ENCODE data around the gene PTPRN2. TPM values are rescaled to one million over a fixed set of nuclear protein-coding genes. Genes with fewer than 3 reads are reported as not detected.
"Not testable (repeated sequence)": the region's sequence is repeated elsewhere in the genome, so short reads cannot be mapped to it uniquely, and the experiment has no call there.

The PTPRN2 gene
- total RNA-seq, 2 experiments from 2014 or later, result 0.70 TPM; not detected in 1

GRCh38 chr7:158387546-158387891, 200.1 kb downstream of the PTPRN2 start:
- intact Hi-C loops (cut with micrococcal nuclease; ENCODE audit: unreplicated experiment), result no loop called here
- no peaks in the 10 kb centered on the region for H3K9me3 ChIP-seq (ENCODE audit: low read length)
- DNase-seq (ENCODE audit: low spot score), result no peak
- BruUV-seq (replicated peaks), result no TSS peak
- ChIA-PET POLR2A (no interaction called here), CTCF (ENCODE audit: unreplicated experiment) (no interaction called here)
- no peak overlapping the region for H3K4me3 ChIP-seq (ENCODE audit: low read depth, low read length, poor library complexity, severe bottlenecking)
- H3K79me2 ChIP-seq (ENCODE audit: insufficient read depth, low read depth, low read length), result no peaks in the 10 kb centered on the region
- no peaks in the 10 kb centered on the region for H3K36me3 ChIP-seq (ENCODE audit: insufficient read depth, low read length)
- TF ChIP-seq CTCF (conservative IDR thresholded peaks at IDR 0.05; ENCODE audit: low read length), result no peak
- no peak for TF ChIP-seq EZH2phosphoT487 (IDR thresholded peaks at IDR 0.05; ENCODE audit: borderline replicate concordance, low read depth, low read length)
- H3K9me2 ChIP-seq (ENCODE audit: insufficient read depth, low read length), result no peaks in the 10 kb centered on the region
- H2AFZ ChIP-seq (ENCODE audit: low read length), result no peak overlapping the region
- H3K27ac ChIP-seq (ENCODE audit: low read depth, low read length, poor library complexity, severe bottlenecking), result no peak overlapping the region
- no peaks in the 10 kb centered on the region for H3K4me1 ChIP-seq (ENCODE audit: insufficient read depth, low read length, poor library complexity, severe bottlenecking)
- H3K4me2 ChIP-seq (ENCODE audit: low read length), result no peak overlapping the region
- H4K20me1 ChIP-seq (ENCODE audit: insufficient read depth, low read length), result no peaks in the 10 kb centered on the region

GRCh38 chr7:158386866-158387545, 200.6 kb downstream of the PTPRN2 start:
- H3K36me3 ChIP-seq (ENCODE audit: insufficient read depth, low read length), result no peaks in the 10 kb centered on the region
- H3K9me3 ChIP-seq (ENCODE audit: low read length), result no peaks in the 10 kb centered on the region
- H3K4me1 ChIP-seq (ENCODE audit: insufficient read depth, low read length, poor library complexity, severe bottlenecking), result no peaks in the 10 kb centered on the region
- BruUV-seq (replicated peaks), result no TSS peak
- no peaks in the 10 kb centered on the region for H4K20me1 ChIP-seq (ENCODE audit: insufficient read depth, low read length)
- POLR2A ChIA-PET, result no interaction called here
- H3K4me3 ChIP-seq (ENCODE audit: low read depth, low read length, poor library complexity, severe bottlenecking), result no peak overlapping the region
- H3K27ac ChIP-seq (ENCODE audit: low read depth, low read length, poor library complexity, severe bottlenecking), result no peak overlapping the region
- DNase-seq (ENCODE audit: low spot score), result no peak
- no peaks in the 10 kb centered on the region for H3K79me2 ChIP-seq (ENCODE audit: insufficient read depth, low read depth, low read length)
- intact Hi-C loops (cut with micrococcal nuclease; ENCODE audit: unreplicated experiment), result no loop called here
- H3K4me2 ChIP-seq (ENCODE audit: low read length), result no peak overlapping the region
- no peak overlapping the region for H2AFZ ChIP-seq (ENCODE audit: low read length)
- CTCF ChIA-PET (ENCODE audit: unreplicated experiment), result no interaction called here
- no peaks in the 10 kb centered on the region for H3K9me2 ChIP-seq (ENCODE audit: insufficient read depth, low read length)
- TF ChIP-seq EZH2phosphoT487 (IDR thresholded peaks at IDR 0.05; ENCODE audit: borderline replicate concordance, low read depth, low read length), result no peak
- no peak for TF ChIP-seq CTCF (conservative IDR thresholded peaks at IDR 0.05; ENCODE audit: low read length)

- BruUV-seq (replicated peaks), result no TSS peak
- Histone ChIP-seq H3K4me3 (ENCODE audit: low read depth, low read length, poor library complexity, severe bottlenecking) (no peak overlapping the region), H3K79me2 (ENCODE audit: insufficient read depth, low read depth, low read length) (no peaks in the 10 kb centered on the region), H3K36me3 (ENCODE audit: insufficient read depth, low read length) (no peaks in the 10 kb centered on the region), H3K4me2 (ENCODE audit: low read length) (no peak overlapping the region), H3K27ac (ENCODE audit: low read depth, low read length, poor library complexity, severe bottlenecking) (no peak overlapping the region), H2AFZ (ENCODE audit: low read length) (no peak overlapping the region), H3K9me2 (ENCODE audit: insufficient read depth, low read length) (no peaks in the 10 kb centered on the region), H4K20me1 (ENCODE audit: insufficient read depth, low read length) (no peaks in the 10 kb centered on the region), H3K9me3 (ENCODE audit: low read length) (no peaks in the 10 kb centered on the region), H3K4me1 (ENCODE audit: insufficient read depth, low read length, poor library complexity, severe bottlenecking) (no peaks in the 10 kb centered on the region)
- ChIA-PET POLR2A (no interaction called here), CTCF (ENCODE audit: unreplicated experiment) (no interaction called here)
- DNase-seq (ENCODE audit: low spot score), result no peak
- intact Hi-C loops (cut with micrococcal nuclease; ENCODE audit: unreplicated experiment), result no loop called here
- TF ChIP-seq CTCF (conservative IDR thresholded peaks at IDR 0.05; ENCODE audit: low read length) (no peak), EZH2phosphoT487 (IDR thresholded peaks at IDR 0.05; ENCODE audit: borderline replicate concordance, low read depth, low read length) (no peak)
Observed at GRCh38 chr7:158386355-158386618, 201.3 kb downstream of the PTPRN2 start.

- H3K9me2 ChIP-seq (ENCODE audit: insufficient read depth, low read length); POLR2A ChIA-PET; H3K9me3 ChIP-seq (ENCODE audit: low read length); H3K79me2 ChIP-seq (ENCODE audit: insufficient read depth, low read depth, low read length); H3K4me3 ChIP-seq (ENCODE audit: low read depth, low read length, poor library complexity, severe bottlenecking); DNase-seq (ENCODE audit: low spot score); H3K4me2 ChIP-seq (ENCODE audit: low read length); H2AFZ ChIP-seq (ENCODE audit: low read length); H4K20me1 ChIP-seq (ENCODE audit: insufficient read depth, low read length); CTCF ChIA-PET (ENCODE audit: unreplicated experiment); intact Hi-C loops (cut with micrococcal nuclease; ENCODE audit: unreplicated experiment); H3K36me3 ChIP-seq (ENCODE audit: insufficient read depth, low read length); H3K4me1 ChIP-seq (ENCODE audit: insufficient read depth, low read length, poor library complexity, severe bottlenecking); H3K27ac ChIP-seq (ENCODE audit: low read depth, low read length, poor library complexity, severe bottlenecking); BruUV-seq (replicated peaks): not testable (repeated sequence)
Observed at GRCh38 chr7:158385496-158386354, 201.9 kb downstream of the PTPRN2 start.

Data from OCI-LY7 (cell line).